22Rv1 (cell line): ENCODE measurements around the gene MINDY4.

ENCODE experiments used
- H3K27ac ChIP-seq: fragments of 450-650 bp; 2 replicates; pipeline ENCODE4 v1.5.1; 2017
- CTCF ChIP-seq: fragments of 450-650 bp; IDR thresholded peaks from 2 replicates; pipeline ENCODE4 v1.5.1; 2017; ENCODE audit warnings: mild to moderate bottlenecking
- ZFX ChIP-seq: fragments of 450-650 bp; IDR thresholded peaks from 2 replicates; pipeline ENCODE4 v1.6.1; 2017; ENCODE audit warnings: antibody characterized with exemption, borderline replicate concordance

Gene MINDY4

GRCh38 chr7:30815388-30815854 lies 44.2 kb downstream of the MINDY4 start:
- TF ChIP-seq CTCF (no peak), ZFX (no peak)
- H3K27ac ChIP-seq = no peak overlapping the region

GRCh38 chr7:30815951-30816644 lies 44.9 kb downstream of the MINDY4 start:
- no peak for TF ChIP-seq CTCF
- TF ChIP-seq ZFX = no peak
- H3K27ac ChIP-seq = no peak overlapping the region

GRCh38 chr7:30816645-30817370 lies 45.6 kb downstream of the MINDY4 start:
- no peak overlapping the region for H3K27ac ChIP-seq
- TF ChIP-seq ZFX = no peak
- TF ChIP-seq CTCF = no peak

GRCh38 chr7:30817371-30817767 lies 46.2 kb downstream of the MINDY4 start:
- TF ChIP-seq ZFX (no peak), CTCF (no peak)
- H3K27ac ChIP-seq = no peak overlapping the region

- H3K27ac ChIP-seq = no peak overlapping the region
- no peak for TF ChIP-seq ZFX
Measured at GRCh38 chr7:30824821-30825720, 53.9 kb downstream of the MINDY4 start.

- TF ChIP-seq ZFX = no peak
- TF ChIP-seq CTCF = no peak
- H3K27ac ChIP-seq = no peak overlapping the region
Measured at GRCh38 chr7:30826181-30826580, 55.0 kb downstream of the MINDY4 start.

GRCh38 chr7:30828591-30828990 lies 57.4 kb downstream of the MINDY4 start:
- H3K27ac ChIP-seq = no peak overlapping the region
- no peak for TF ChIP-seq CTCF
- TF ChIP-seq ZFX = no peak
